HG02798 (cell line): ENCODE data around the gene CCNC.

Experiments
- ATAC-seq: cut with Tn5 transposase; IDR thresholded peaks from one replicate; pipeline ENCODE4 v1.9.1; 2021; ENCODE audit warnings: mild to moderate bottlenecking; ENCODE audit not compliant: unreplicated experiment, poor library complexity

The CCNC gene

GRCh38 chr6:99568103-99568933 is at the start of gene CCNC:
Gene CCNC (minus strand): TSS chr6:99568660. CDS start chr6:99568527, 133 bp downstream.
- peak; percentile 99 for ATAC-seq

DNA sequence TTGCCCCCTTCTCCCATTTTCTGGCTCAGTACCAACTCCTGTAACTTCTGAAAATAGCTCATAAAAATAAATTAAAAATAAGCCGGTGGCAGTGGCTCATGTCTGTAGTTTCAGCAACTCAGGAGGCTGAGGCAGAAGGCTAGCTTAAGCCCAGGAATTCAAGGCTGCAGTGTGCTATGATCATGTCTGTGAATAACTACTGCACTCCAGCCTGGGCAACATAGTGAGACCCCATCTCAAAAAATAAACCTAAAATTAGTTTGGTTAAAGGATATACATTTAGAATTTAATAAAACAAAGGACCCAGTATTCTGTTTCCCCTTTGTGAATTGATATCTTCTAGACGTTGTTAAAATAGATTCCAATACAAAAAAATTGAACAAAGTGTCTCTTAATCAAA is 48.7 kb upstream of the CCNC start:
- no peak for ATAC-seq

DNA sequence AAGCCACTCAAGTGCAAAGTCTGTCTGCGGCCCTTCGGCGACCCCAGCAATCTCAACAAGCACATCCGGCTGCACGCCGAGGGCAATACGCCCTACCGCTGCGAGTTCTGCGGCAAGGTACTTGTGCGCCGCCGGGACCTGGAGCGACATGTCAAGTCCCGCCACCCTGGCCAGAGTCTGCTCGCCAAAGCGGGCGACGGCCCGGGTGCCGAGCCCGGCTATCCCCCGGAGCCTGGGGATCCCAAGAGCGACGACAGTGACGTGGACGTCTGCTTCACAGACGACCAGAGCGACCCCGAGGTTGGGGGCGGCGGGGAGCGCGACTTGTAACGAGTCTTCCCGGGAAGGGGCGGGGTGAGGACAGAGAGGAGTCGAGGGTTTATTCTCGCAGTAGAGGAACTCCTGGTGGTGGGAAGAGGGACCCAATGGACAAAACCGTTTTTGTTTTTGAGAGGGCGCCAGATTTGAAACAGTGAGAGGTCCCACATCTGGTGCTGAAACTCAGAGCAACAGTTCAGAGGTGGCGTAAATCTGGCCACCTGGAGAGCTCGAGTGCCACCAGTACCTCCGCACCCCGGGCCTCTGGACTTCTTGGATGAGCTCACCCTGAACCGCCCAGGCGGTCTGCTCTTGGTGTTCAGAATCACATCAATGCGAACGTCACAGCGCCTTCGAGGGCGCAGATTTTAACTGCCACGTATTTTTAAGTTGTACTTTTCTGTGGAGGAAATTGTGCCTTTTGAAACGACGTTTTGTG is 46.1 kb upstream of the CCNC start:
- ATAC-seq = peak; percentile 17

DNA sequence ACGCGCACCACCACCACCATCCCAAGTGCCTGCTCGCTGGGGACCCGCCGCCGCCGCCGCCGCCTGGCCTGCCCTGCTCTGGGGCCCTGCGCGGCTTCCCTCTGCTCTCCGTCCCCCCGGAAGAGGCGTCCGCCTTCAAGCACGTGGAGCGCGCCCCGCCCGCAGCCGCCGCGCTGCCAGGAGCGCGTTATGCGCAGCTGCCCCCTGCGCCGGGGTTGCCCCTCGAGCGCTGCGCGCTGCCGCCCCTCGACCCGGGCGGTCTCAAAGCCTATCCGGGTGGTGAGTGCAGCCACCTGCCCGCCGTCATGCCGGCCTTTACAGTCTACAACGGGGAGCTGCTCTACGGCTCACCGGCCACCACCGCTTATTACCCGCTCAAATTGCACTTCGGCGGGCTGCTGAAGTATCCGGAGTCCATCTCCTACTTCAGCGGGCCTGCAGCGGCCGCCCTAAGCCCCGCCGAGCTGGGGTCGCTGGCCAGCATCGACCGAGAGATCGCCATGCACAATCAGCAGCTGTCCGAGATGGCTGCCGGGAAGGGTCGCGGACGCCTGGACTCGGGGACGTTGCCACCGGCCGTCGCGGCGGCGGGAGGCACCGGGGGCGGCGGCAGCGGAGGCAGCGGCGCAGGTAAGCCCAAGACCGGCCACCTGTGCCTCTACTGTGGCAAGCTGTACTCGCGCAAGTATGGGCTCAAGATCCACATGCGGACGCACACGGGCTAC is 45.4 kb upstream of the CCNC start:
- peak; percentile 70 for ATAC-seq

- ATAC-seq = peak; percentile 52
Measured at GRCh38 chr6:99613409-99613704, 44.9 kb upstream of the CCNC start.

DNA sequence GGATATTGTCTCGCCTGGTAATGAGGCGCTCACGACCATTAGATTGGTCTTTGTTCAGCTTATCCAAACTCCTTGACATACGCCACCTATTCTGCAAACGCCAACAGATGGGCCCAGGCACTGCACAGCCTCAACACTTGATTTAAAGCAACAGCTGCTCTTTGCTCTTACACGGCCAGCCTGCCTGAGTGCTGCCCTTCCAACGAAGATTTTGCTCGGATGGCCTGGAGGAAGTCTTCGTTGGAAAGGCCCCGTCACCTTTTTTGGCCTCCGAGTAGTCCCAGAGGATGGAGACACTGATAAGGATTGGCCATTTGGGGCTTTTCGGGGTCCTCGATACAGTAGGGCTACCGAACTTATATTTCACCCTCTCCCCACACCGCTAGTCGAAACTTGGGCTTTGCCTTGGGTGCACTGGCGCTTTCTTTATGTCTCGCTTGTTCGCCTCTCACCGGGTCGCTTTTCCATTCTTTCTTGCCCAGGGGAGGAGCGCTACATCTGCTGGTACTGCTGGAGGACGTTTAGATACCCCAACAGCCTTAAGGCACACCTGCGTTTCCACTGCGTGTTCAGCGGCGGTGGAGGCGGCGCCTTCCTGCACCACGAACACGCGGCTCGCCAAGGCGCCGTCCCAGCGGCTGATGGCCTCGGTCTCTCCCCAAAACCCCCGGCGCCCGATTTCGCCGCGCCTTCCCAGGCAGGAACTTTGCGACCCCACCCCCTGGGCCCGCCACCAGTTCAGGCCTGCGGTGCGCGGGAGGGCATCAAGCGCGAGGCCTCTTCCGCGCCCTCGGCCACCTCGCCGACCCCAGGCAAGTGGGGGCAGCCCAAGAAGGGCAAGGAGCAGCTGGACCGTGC is 44.3 kb upstream of the CCNC start:
- no peak for ATAC-seq

GRCh38 chr6:99611148-99611547 is 42.7 kb upstream of the CCNC start:
- ATAC-seq = peak; percentile 70

GRCh38 chr6:99609905-99610489 is 41.5 kb upstream of the CCNC start:
- no peak for ATAC-seq

- ATAC-seq = no peak
Measured at GRCh38 chr6:99608886-99609482, 40.5 kb upstream of the CCNC start.

- ATAC-seq = no peak
Measured at GRCh38 chr6:99608059-99608885, 39.8 kb upstream of the CCNC start.

GRCh38 chr6:99607416-99608036 is 39.1 kb upstream of the CCNC start:
- no peak for ATAC-seq

DNA sequence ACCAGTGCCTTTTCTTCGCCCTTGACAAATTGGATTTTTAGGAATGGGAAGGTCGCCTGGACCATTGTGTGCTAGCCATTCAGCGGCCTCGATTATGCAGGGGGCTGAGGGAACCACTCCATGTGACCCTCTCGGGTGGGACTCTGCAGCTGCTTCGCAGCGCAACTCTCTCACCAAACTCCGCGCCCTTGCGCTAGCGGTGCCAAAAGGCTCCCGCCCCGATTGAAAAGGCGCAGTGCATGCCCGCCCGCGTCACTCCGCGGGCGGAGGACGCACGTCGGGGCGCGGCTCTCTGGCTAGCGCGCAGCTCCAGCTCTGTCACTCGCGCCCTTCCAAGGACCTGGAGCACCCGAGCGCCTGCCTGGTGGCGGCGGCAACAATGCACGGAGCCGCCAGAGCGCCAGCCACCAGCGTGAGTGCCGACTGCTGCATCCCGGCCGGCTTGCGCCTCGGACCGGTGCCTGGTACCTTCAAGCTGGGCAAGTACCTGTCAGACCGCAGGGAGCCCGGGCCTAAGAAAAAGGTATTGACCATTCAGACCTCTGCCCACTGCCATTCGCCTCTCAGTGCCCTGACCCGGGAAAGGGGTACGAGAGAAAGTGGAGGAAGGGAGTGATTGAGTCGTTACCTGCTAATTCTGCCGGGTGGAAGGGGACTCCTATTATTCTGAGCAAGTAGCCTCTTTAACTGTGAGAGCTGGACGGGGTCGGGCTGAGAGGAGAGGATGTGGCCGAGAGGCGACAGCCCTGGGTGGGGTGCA is 38.4 kb upstream of the CCNC start, which contains the start of gene PRDM13:
Gene PRDM13 (plus strand): TSS at position 178 of the 760 bp plus-strand sequence. CDS start 202 bp downstream, at position 380.
- ATAC-seq = no peak

DNA sequence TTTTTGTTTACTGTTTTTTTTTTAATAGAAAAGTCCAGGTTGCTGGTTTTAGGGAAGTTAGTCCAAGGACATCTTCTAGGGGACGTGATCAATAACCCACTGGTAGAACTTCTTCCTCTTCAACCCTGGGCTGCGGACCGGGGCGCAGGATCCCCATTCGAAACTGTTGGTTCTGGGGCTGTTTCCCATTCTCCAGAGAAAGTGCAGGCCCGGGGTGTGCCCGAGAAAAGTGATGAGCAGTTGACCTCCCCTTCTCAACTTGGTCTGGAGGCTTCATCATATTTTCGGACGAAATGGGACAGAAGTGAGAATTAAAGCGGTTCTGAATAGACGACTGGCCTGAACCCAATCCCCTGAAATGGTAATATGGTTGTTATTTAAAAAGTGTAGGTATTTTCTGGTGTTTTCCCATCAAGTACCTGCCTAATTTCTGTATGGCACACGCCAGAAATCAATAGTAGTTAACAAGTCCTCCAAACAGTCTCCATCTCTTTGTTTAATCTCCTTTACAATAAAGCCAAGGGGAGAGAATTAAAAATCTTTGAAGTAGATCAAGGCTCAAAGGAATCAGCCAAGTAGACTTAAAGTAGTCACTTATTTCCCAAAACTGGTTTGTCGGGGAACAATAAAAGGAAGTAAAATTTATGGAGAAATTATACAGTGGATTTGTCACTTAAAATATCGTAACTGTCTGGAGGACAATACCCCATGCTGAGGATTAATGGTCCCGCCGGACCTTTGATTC is 37.6 kb upstream of the CCNC start:
- ATAC-seq = no peak

GRCh38 chr6:99605074-99605734 is 36.7 kb upstream of the CCNC start:
- ATAC-seq = no peak

DNA sequence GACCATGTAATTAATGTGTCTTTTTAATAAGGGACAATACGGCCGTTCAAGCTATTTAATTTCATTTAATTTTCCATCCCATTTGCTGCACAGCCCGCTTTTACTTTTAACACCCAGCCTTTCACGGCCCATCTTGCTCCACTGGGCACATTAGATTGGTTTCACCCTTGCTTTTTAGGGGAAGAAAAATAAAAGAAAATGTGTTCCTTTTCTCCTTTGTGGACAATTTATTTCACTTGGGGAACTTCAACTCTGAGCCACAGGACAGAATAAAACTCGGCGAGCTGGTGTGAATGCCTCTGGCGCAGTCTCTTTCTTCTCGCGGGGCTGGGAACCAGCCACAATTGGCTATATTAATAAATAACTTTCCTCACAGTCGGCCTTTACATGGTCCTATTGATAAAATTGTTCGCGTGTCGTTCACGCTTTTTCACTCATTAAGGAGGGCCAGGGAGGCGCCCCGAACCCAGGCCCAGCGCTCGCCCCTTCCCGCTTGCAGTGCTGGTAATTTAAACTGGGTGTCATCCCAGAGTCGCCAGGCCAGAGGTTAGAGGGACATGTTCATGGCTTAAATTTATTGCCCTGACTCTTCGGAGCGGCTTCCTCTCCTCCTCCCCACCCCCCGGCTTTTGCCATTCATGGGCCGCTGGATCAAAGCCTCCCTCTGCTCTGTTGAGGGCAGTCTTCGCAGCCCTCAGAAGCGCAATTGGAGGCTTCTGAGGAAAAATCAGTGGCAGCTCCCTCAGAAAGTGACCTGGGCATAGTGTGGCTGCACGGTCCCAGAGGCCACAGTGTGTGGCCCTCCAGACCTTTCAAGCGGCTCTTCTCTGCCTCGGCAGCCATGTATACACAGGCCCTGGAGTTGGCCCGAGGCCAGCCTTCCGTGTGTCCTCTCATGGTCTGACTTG is 36.0 kb upstream of the CCNC start:
- no peak for ATAC-seq
